Ramos (cell line): ENCODE data around the gene LY9.
"Not testable (repeated sequence)": the region's sequence is repeated elsewhere in the genome, so short reads cannot be mapped to it uniquely, and the experiment has no call there.

Experiments used
- in situ Hi-C: fragments of 300-500 bp; cut with MboI; formaldehyde crosslinking; loops from one replicate; pipeline ENCODE4 v1.14.3; 2022; ENCODE audit warnings: low sequenced_read_pairs; ENCODE audit not compliant: unreplicated experiment

LY9 gene

GRCh38 chr1:160772331-160772730 lies 23.6 kb upstream of the LY9 start:
- in situ Hi-C loops, result no loop called here

- in situ Hi-C loops, result no loop called here
These were observed 22.9 kb upstream of the LY9 start for GRCh38 chr1:160773093-160773492.

- in situ Hi-C loops, result no loop called here
These were observed 20.9 kb upstream of the LY9 start for GRCh38 chr1:160774886-160775719.

- in situ Hi-C loops, result no loop called here
These were observed 19.8 kb upstream of the LY9 start for GRCh38 chr1:160776178-160776577.

DNA sequence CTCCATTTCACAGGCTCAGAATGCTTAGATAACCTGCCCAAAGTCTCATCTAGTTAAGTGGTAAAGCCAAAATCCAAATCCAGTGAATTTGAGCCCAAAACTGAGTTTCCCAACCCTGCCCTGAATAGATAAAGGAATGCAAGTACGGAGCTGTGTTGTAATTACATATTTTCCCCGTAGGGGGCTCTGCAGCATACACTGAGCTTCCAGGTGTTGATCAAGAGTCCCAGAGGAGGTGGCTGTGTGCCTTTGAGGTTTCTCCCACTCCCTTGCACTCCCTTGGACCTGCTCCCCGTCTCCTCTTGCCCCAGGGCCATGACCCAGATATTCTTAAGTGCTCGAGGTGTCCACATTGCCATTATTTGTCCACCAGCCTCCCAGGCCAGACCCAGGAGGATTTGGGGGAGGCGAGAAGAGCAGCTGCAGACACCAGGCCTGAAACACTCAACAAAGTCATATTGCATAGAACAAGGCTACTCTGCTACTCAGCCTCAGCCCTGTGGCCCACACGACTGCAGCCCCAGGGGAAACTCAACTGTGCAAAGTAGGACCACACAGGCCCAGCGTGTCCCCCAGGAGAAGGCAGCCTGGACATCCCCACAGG lies 18.4 kb upstream of the LY9 start:
- in situ Hi-C loops, result no loop called here

GRCh38 chr1:160778976-160779375 lies 17.0 kb upstream of the LY9 start:
- in situ Hi-C loops, result no loop called here

DNA sequence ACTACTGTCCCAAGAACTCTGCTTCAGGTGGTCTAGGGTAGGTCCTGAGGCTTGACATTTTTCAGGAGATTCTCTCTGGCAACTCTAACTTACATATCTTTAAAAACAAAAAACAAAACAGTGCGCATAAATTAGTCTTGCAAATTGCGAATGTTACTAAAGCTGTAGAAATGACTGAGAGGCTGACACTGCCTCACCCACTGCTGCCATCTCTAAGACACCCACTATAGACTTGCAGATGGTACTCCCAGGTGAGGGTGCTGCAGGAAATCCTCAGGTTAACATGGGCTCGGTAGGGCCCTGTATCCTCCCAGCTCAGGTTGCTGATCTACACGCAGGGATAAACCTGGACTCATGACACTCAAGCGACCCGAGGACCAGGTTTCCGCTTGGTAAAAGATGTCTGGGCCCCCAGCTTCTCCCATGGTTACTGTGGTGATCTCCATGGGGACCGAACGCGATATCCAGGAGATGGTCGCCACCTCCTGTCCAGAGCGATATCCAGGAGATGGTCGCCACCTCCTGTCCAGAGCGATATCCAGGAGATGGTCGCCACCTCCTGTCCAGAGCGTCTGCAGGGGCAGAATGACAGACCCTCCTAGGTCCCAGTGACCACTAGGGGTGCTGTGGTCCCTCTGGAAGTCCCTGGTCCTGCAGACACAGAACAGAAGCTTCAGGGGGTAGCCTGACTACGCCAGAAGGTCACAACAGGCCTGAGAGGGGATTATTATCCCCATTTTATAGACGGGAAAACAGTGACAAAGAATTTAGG lies 16.2 kb upstream of the LY9 start:
- in situ Hi-C loops, result no loop called here

GRCh38 chr1:160780398-160780755 lies 15.6 kb upstream of the LY9 start:
- in situ Hi-C loops, result no loop called here

DNA sequence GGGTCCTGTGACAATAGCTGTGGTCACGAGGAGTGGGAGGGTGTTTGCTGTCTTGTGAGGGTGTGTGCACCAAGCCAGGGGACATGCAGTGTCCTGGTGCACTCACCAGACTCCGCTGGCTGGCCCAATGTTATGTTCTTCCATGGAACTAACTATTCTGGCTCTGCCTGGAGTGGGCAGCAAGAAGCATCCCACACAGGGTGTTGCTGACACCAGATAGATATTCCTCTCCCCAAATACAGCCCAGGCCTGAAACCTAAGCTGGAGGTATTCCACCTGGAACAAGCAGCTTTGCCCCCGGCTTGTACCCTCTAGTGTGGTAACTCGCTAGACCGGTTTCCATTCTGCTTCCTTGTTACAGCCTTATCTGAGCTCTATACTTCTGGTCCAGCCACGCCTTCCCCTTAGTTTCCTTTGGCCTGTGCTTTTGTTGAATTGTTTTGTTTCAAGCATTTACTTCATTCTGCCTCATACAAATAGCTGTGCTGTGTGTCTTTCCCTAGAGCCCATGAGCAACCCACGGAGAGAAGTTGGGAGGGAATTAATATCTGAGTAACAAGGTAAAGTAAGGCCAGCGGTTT lies 14.7 kb upstream of the LY9 start:
- in situ Hi-C loops, result no loop called here

- in situ Hi-C loops, result no loop called here
These were observed 13.9 kb upstream of the LY9 start for GRCh38 chr1:160781914-160782689.

DNA sequence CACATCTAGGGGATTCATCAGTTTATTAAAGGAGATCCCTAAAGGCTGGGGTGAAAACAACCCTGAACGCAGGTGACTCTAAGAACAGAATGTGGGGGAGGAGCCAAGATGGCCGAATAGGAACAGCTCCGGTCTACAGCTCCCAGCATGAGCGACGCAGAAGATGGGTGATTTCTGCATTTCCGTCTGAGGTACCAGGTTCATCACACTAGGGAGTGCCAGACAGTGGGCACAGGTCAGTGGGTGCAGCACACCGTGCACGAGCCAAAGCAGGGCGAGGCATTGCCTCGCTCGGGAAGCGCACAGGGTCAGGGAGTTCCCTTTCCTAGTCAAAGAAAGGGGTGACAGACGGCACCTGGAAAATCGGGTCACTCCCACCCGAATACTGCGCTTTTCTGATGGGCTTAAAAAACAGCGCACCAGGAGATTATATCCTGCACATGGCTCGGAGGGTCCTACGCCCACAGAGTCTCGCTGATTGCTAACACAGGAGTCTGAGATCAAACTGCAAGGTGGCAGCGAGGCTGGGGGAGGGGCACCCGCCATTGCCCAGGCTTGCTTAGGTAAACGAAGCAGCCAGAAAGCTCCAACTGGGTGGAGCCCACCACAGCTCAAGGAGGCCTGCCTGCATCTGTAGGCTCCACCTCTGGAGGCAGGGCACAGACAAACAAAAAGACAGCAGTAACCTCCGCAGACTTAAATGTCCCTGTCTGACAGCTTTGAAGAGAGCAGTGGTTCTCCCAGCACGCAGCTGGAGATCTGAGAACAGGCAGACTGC lies 12.8 kb upstream of the LY9 start:
- in situ Hi-C loops, result not testable (repeated sequence)

DNA sequence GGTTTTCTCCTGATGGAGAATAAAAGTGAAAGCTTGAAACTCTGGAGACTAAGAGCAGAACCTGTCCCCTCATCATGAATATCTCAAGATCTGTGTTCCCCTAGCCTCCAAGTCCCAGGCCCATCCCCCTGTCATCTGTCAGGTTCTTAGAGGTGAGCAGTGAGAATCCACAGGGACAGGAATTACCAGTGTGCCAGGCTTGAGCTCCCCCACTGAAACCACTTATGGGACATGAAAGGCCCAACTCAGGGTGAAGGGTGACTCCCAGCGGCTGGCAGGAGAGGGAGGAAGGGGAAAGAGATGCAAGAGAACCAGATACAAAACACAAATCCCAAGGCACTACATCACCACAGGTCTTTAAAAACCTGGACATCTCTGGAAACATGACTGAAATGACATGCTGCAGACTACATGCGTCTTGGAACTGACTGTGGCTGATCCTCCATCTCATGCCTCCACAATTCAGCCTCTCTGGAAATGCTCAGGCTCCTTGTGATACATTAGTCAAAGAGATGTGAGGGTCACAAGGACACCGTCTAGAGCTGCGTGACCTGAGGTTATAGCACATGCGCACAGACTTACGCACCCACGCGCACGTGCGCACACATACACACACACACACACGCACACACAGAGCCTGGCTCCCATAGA lies 6.8 kb upstream of the LY9 start:
- in situ Hi-C loops, result no loop called here

- in situ Hi-C loops, result no loop called here
These were observed 6.0 kb upstream of the LY9 start for GRCh38 chr1:160789702-160790611.

GRCh38 chr1:160794376-160794775 lies 1.6 kb upstream of the LY9 start:
- in situ Hi-C loops, result no loop called here

- in situ Hi-C loops, result no loop called here
These were observed 1.3 kb downstream of the LY9 start for GRCh38 chr1:160797271-160797709.

DNA sequence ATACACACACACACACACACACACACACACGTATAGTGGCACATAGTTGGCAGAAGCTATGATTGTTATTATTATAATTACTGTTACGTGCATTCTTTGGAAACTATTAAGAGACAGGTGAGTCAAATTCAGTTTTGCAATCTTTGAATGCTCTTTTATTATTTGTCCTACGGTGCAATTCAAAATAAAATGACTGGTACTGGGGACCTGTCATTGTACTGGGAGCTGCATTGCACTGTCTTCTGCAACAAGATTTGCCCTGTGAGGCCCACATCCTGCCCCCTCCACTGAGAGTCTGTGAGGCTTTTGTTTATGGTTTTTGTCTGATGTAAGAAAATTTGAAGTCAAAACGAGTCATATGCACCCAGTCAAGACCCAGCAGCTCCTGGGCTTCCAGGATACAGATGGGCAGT lies 1.9 kb downstream of the LY9 start:
- in situ Hi-C loops, result no loop called here

- in situ Hi-C loops, result no loop called here
These were observed 2.5 kb downstream of the LY9 start for GRCh38 chr1:160798439-160798838.

DNA sequence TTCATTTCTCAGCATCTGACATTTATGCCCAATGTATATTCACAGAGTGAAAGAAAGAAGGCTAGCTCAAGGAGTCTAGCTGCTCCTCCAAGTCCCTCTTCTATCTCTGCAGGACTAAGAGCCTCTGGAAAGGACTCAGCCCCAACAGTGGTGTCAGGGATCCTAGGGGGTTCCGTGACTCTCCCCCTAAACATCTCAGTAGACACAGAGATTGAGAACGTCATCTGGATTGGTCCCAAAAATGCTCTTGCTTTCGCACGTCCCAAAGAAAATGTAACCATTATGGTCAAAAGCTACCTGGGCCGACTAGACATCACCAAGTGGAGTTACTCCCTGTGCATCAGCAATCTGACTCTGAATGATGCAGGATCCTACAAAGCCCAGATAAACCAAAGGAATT lies 3.7 kb downstream of the LY9 start:
- in situ Hi-C loops, result no loop called here
